Stimulated activated naive CD8-positive, alpha-beta T cell treated with anti-CD3 and anti-CD28 coated beads, Interleukin-15, Interleukin-2, amounts not matched to agents 100 ng/mL and 50 ng/mL, for 24 hours (primary cell): Measurements from ENCODE around the gene TSPAN1.
A peak's percentile ranks its signal among the peaks of the same experiment; 100 is the strongest.

Source experiments
- H3K27ac Mint-ChIP-seq: one replicate; pipeline ENCODE4 v1.8.0; 2021; ENCODE audit warnings: mild to moderate bottlenecking, mixed read lengths
- H3K27me3 Mint-ChIP-seq: one replicate; pipeline ENCODE4 v1.8.0; 2021; ENCODE audit warnings: mixed read lengths
- H3K36me3 Mint-ChIP-seq: one replicate; pipeline ENCODE4 v1.8.0; 2021; ENCODE audit warnings: low read depth, mixed read lengths
- H3K4me1 Mint-ChIP-seq: one replicate; pipeline ENCODE4 v1.8.0; 2021; ENCODE audit warnings: low read depth, mixed read lengths
- H3K4me3 Mint-ChIP-seq: one replicate; pipeline ENCODE4 v1.8.0; 2021; ENCODE audit warnings: mild to moderate bottlenecking, mixed read lengths
- H3K9me3 Mint-ChIP-seq: one replicate; pipeline ENCODE4 v1.8.0; 2021; ENCODE audit warnings: mixed read lengths

The TSPAN1 gene

DNA sequence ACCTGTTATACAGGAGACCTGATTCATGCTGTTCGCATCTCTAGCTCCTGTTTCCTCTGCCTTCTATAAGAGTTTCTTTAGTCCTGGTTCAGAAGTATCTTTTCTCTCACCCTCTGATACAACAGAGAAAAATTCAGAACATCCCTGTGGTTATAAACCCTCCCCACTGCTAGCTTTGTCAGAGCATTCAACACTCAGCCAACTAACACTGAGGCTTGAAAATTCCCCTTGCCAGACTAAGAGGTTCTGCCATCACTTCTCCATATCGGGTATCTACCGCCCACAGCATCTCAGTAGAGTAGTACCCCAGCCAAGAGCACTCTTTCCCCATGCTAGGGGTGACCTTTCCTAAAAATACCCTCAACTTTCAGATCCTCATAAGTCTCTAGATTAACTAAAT lies 22.9 kb upstream of the TSPAN1 start:
- Mint-ChIP-seq H3K9me3 (no peaks in the 10 kb centered on the region), H3K4me3 (no peak overlapping the region), H3K27ac (no peak overlapping the region), H3K4me1 (no peaks in the 10 kb centered on the region), H3K36me3 (no peaks in the 10 kb centered on the region), H3K27me3 (no peaks in the 10 kb centered on the region)

- Mint-ChIP-seq H3K36me3 (no peaks in the 10 kb centered on the region), H3K27me3 (no peaks in the 10 kb centered on the region), H3K9me3 (no peaks in the 10 kb centered on the region), H3K27ac (no peak overlapping the region), H3K4me1 (no peaks in the 10 kb centered on the region), H3K4me3 (no peak overlapping the region)
Measured at GRCh38 chr1:46153228-46153627, 21.7 kb upstream of the TSPAN1 start.

- no peaks in the 10 kb centered on the region for H3K36me3 Mint-ChIP-seq
- H3K9me3 Mint-ChIP-seq, result no peaks in the 10 kb centered on the region
- H3K27me3 Mint-ChIP-seq, result no peaks in the 10 kb centered on the region
- no peaks in the 10 kb centered on the region for H3K4me1 Mint-ChIP-seq
- no peak overlapping the region for H3K4me3 Mint-ChIP-seq
- H3K27ac Mint-ChIP-seq, result no peak overlapping the region
Measured at GRCh38 chr1:46153732-46154131, 21.2 kb upstream of the TSPAN1 start.

- Mint-ChIP-seq H3K4me1 (no peaks in the 10 kb centered on the region), H3K27me3 (no peaks in the 10 kb centered on the region), H3K36me3 (no peaks in the 10 kb centered on the region), H3K9me3 (no peaks in the 10 kb centered on the region), H3K27ac (no peak overlapping the region), H3K4me3 (no peak overlapping the region)
Measured at GRCh38 chr1:46157916-46158311, 17.0 kb upstream of the TSPAN1 start.

- Mint-ChIP-seq H3K27me3 (no peaks in the 10 kb centered on the region), H3K9me3 (no peaks in the 10 kb centered on the region), H3K4me3 (no peak overlapping the region), H3K4me1 (no peaks in the 10 kb centered on the region), H3K36me3 (no peaks in the 10 kb centered on the region), H3K27ac (no peak overlapping the region)
Measured at GRCh38 chr1:46158312-46159281, 16.3 kb upstream of the TSPAN1 start.

DNA sequence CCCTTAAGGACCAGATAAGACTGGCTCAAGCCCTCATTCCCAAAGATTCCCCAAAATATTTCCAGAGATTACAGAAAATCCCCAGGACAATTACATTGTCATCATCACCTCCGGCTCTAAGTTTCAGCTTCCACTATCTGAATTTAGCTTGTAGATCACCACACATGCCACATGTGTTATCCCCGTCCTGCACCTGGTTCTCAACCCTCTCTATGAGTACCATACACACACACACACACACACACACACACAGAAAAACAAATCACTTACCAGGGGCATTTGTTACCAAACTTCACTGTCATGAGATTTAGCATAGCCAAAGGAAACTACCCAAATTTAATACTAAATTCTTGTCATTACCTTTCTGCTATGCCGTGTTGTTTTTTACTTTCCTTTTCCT lies 15.4 kb upstream of the TSPAN1 start:
- H3K36me3 Mint-ChIP-seq, result no peaks in the 10 kb centered on the region
- no peaks in the 10 kb centered on the region for H3K9me3 Mint-ChIP-seq
- H3K27ac Mint-ChIP-seq, result no peak overlapping the region
- H3K4me1 Mint-ChIP-seq, result no peaks in the 10 kb centered on the region
- no peak overlapping the region for H3K4me3 Mint-ChIP-seq
- no peaks in the 10 kb centered on the region for H3K27me3 Mint-ChIP-seq

DNA sequence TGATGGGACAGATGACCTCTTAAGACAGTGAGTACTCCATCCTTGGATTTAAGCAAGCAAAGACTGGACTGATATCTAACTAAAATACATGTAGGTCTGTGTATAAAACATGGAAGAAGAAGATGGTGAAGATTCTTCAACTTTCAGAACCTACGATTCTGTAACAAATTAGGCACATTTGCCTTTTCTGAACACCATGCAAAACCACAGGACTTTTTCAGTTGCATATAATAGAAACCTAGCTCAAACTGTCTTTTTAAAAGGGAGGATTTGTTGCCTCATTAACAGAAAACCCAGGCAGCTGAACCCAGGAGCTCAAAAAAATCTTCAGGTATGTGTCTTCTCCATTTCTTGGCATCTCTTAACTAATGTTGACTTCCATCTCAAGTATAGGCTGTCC lies 14.7 kb upstream of the TSPAN1 start:
- Mint-ChIP-seq H3K4me1 (no peaks in the 10 kb centered on the region), H3K27me3 (no peaks in the 10 kb centered on the region), H3K36me3 (no peaks in the 10 kb centered on the region), H3K4me3 (no peak overlapping the region), H3K9me3 (no peaks in the 10 kb centered on the region), H3K27ac (no peak overlapping the region)

GRCh38 chr1:46166521-46167462 lies 8.1 kb upstream of the TSPAN1 start:
- Mint-ChIP-seq H3K4me1 (peaks cover 17% of the 10 kb centered on the region), H3K4me3 (peak overlapping the region; percentile 75), H3K9me3 (no peaks in the 10 kb centered on the region), H3K27ac (peak overlapping the region; percentile 71), H3K27me3 (no peaks in the 10 kb centered on the region), H3K36me3 (no peaks in the 10 kb centered on the region)

DNA sequence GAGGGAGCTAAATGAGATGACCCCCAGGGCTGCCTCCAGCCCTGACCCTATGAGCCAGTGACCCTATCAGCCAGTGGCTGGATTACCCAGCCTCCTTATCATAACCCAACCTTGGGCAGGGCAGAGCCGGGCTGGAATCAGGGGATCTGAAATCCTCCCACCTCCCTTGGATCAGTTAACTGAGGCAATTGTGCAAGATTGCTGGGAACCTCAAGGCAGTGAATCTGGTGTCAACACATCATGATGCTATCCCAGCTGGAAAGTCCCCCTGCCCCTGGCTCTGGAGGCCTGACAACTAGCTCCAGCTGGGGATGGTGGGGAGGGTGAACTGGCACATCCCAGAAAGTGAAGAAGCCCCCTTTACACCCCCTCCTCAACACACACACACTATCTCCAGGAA lies 6.4 kb upstream of the TSPAN1 start:
- Mint-ChIP-seq H3K9me3 (no peaks in the 10 kb centered on the region), H3K27me3 (no peaks in the 10 kb centered on the region), H3K4me3 (no peak overlapping the region)

DNA sequence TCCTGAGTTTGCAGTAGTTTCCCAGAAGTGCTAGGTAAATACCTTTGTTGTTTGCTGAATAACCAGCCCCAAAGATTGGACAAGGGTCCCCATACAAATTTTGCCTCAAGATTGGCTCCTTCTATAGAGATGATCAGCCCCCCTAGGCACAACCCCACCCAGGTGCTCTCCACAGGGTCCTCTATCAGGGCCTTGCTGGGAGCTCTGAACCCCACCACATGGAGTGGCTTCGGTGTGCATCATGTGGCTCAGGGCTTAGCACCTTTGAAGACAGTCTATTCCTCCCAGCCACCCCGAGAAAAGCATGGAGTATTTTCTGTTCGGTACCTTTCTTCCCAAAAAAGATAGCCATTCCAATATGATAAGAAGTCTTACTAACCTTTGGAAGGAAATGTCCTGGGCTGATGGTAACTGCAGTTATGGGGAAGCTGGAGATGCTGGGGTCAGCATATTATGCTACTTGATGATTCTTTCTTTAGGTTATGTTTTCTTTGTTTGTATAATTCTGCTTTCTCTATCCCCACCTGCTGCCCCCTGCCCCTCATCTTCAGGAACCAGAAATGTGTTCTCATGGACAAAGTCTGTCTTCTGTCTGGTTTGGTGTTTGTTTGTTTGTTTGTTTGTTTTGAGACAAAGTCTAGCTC lies 5.0 kb upstream of the TSPAN1 start:
- H3K36me3 Mint-ChIP-seq, result no peaks in the 10 kb centered on the region
- H3K27ac Mint-ChIP-seq, result no peak overlapping the region
- peaks cover 17% of the 10 kb centered on the region for H3K4me1 Mint-ChIP-seq
- H3K27me3 Mint-ChIP-seq, result no peaks in the 10 kb centered on the region
- H3K4me3 Mint-ChIP-seq, result no peak overlapping the region
- no peaks in the 10 kb centered on the region for H3K9me3 Mint-ChIP-seq

More for the DNA sequence above, 6.4 kb upstream of the TSPAN1 start:
- Mint-ChIP-seq H3K4me1 (peaks cover 17% of the 10 kb centered on the region), H3K36me3 (no peaks in the 10 kb centered on the region), H3K27ac (no peak overlapping the region)

- Mint-ChIP-seq H3K36me3 (no peaks in the 10 kb centered on the region), H3K9me3 (no peaks in the 10 kb centered on the region), H3K4me3 (no peak overlapping the region), H3K27me3 (no peaks in the 10 kb centered on the region), H3K4me1 (peaks cover 15% of the 10 kb centered on the region), H3K27ac (no peak overlapping the region)
Measured at GRCh38 chr1:46171351-46171750, 3.5 kb upstream of the TSPAN1 start.

GRCh38 chr1:46171871-46172270 lies 3.0 kb upstream of the TSPAN1 start:
- H3K27me3 Mint-ChIP-seq, result no peaks in the 10 kb centered on the region
- H3K4me3 Mint-ChIP-seq, result no peak overlapping the region
- H3K9me3 Mint-ChIP-seq, result no peaks in the 10 kb centered on the region
- H3K36me3 Mint-ChIP-seq, result no peaks in the 10 kb centered on the region
- peaks cover 9% of the 10 kb centered on the region for H3K4me1 Mint-ChIP-seq
- no peak overlapping the region for H3K27ac Mint-ChIP-seq

- Mint-ChIP-seq H3K36me3 (no peaks in the 10 kb centered on the region), H3K4me1 (peaks cover 5% of the 10 kb centered on the region), H3K27me3 (no peaks in the 10 kb centered on the region), H3K27ac (no peak overlapping the region), H3K9me3 (no peaks in the 10 kb centered on the region), H3K4me3 (no peak overlapping the region)
Measured at GRCh38 chr1:46172321-46172720, 2.6 kb upstream of the TSPAN1 start.

DNA sequence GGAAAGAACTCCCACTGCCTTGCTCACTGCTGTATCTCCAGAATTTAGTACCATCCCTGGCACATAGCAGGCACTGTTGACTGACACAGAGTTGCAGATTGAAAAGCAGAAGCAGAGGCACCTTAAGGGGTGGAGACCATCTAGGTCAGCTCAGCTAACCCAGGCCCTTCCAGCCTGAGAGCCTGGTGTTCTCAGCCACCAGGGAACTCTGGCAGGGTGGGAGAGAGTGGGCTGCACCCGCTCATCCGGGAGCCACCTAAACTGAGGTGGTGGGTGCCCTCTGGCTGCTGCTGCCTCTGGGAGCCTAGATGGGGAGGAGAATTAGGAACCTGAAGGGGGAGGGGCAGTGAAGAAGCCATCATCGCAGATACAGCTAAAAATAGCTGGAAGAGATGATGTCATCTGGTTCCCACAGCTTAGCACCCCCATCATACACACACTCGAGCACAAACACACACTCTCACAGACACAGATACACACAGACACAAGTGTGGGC lies 1.5 kb upstream of the TSPAN1 start:
- Mint-ChIP-seq H3K27ac (no peak overlapping the region), H3K36me3 (no peaks in the 10 kb centered on the region), H3K9me3 (no peaks in the 10 kb centered on the region), H3K4me1 (no peaks in the 10 kb centered on the region), H3K27me3 (no peaks in the 10 kb centered on the region), H3K4me3 (no peak overlapping the region)
